ENCODE results near the gene NDUFB2.
"Not testable (repeated sequence)": the region's sequence is repeated elsewhere in the genome, so short reads cannot be mapped to it uniquely, and the experiment has no call there.

DNA sequence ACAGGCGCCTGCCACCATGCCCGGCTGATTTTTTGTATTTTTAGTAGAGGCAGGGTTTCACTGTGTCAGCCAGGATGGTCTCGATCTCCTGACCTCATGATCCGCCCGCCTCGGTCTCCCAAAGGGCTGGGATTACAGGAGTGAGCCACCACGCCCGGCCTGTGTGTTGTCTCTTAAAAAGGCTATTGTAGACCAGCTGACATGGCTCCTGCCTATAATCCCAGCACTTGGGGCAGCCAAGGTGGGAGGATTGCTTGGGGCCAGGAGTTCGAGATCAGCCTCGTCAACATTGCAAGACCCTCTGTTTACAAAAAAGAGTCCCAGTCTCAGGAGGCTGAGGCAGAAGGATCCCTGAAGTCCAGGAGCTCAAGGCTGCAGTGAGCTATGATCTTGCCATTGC lies 2.7 kb upstream of the NDUFB2 start:
- TF ChIP-seq, protein P1, sequence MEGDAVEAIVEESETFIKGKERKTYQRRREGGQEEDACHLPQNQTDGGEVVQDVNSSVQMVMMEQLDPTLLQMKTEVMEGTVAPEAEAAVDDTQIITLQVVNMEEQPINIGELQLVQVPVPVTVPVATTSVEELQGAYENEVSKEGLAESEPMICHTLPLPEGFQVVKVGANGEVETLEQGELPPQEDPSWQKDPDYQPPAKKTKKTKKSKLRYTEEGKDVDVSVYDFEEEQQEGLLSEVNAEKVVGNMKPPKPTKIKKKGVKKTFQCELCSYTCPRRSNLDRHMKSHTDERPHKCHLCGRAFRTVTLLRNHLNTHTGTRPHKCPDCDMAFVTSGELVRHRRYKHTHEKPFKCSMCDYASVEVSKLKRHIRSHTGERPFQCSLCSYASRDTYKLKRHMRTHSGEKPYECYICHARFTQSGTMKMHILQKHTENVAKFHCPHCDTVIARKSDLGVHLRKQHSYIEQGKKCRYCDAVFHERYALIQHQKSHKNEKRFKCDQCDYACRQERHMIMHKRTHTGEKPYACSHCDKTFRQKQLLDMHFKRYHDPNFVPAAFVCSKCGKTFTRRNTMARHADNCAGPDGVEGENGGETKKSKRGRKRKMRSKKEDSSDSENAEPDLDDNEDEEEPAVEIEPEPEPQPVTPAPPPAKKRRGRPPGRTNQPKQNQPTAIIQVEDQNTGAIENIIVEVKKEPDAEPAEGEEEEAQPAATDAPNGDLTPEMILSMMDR (IDR thresholded peaks at IDR 0.05), result not testable (repeated sequence)
- TF ChIP-seq EZH2 (IDR thresholded peaks at IDR 0.05; ENCODE audit: borderline replicate concordance, insufficient read depth, low read depth, low read length, poor library complexity, severe bottlenecking), result not testable (repeated sequence)
